Central memory CD8-positive, alpha-beta T cell (primary cell): ENCODE results near the gene CYP46A1.

Experiments
- ATAC-seq: fragments of 150-1000 bp; cut with Tn5 transposase; replicated peaks from 2 replicates; pipeline ENCODE4 v1.10.0; 2022; ENCODE audit warnings: mild to moderate bottlenecking, moderate FRiP score, moderate number of reproducible peaks; ENCODE audit not compliant: poor library complexity, severe bottlenecking; ENCODE audit errors: extremely low read depth
- DNase-seq, 2 donors: peaks; one replicate each; pipeline ENCODE4 v3.0.0; 2021; ENCODE audit warnings: low spot score in 2 of 2
- H3K27ac Mint-ChIP-seq: one replicate; pipeline ENCODE4 v1.8.0; 2022; ENCODE audit warnings: low read depth, mild to moderate bottlenecking, moderate library complexity, mixed read lengths
- H3K27me3 Mint-ChIP-seq: one replicate; pipeline ENCODE4 v1.8.0; 2022; ENCODE audit warnings: mixed read lengths
- H3K36me3 Mint-ChIP-seq: one replicate; pipeline ENCODE4 v1.8.0; 2022; ENCODE audit warnings: mild to moderate bottlenecking, moderate library complexity, mixed read lengths; ENCODE audit not compliant: insufficient read depth
- H3K4me1 Mint-ChIP-seq: one replicate; pipeline ENCODE4 v1.8.0; 2022; ENCODE audit warnings: mixed read lengths
- H3K4me3 Mint-ChIP-seq: one replicate; pipeline ENCODE4 v1.8.0; 2022; ENCODE audit warnings: mild to moderate bottlenecking, moderate library complexity, mixed read lengths
- H3K9me3 Mint-ChIP-seq: one replicate; pipeline ENCODE4 v1.8.0; 2022; ENCODE audit warnings: mixed read lengths

CYP46A1 gene

GRCh38 chr14:99747582-99748330, 63.7 kb downstream of the CYP46A1 start:
- H3K9me3 Mint-ChIP-seq: no peaks in the 10 kb centered on the region
- H3K4me1 Mint-ChIP-seq: no peaks in the 10 kb centered on the region
- no peak overlapping the region for H3K27ac Mint-ChIP-seq
- no peak for ATAC-seq
- peaks cover 2% of the 10 kb centered on the region for H3K36me3 Mint-ChIP-seq
- DNase-seq: no peak
- no peak overlapping the region for H3K4me3 Mint-ChIP-seq
- peaks cover 95% of the 10 kb centered on the region for H3K27me3 Mint-ChIP-seq

- no peak for DNase-seq
- Mint-ChIP-seq H3K36me3 (peaks cover 2% of the 10 kb centered on the region), H3K4me1 (peaks cover 4% of the 10 kb centered on the region), H3K9me3 (no peaks in the 10 kb centered on the region), H3K4me3 (no peak overlapping the region), H3K27ac (no peak overlapping the region), H3K27me3 (peaks cover 98% of the 10 kb centered on the region)
- ATAC-seq: no peak
These were observed 64.4 kb downstream of the CYP46A1 start for GRCh38 chr14:99748529-99748928.

- Mint-ChIP-seq H3K27me3 (peaks cover 98% of the 10 kb centered on the region), H3K27ac (no peak overlapping the region), H3K9me3 (no peaks in the 10 kb centered on the region), H3K4me3 (no peak overlapping the region), H3K4me1 (peaks cover 6% of the 10 kb centered on the region), H3K36me3 (peaks cover 4% of the 10 kb centered on the region)
- no peak for DNase-seq
- no peak for ATAC-seq
These were observed 65.0 kb downstream of the CYP46A1 start for GRCh38 chr14:99749142-99749541.

GRCh38 chr14:99749763-99750715, 65.9 kb downstream of the CYP46A1 start:
- DNase-seq: no peak
- ATAC-seq: no peak
- Mint-ChIP-seq H3K36me3 (peaks cover 4% of the 10 kb centered on the region), H3K4me3 (no peak overlapping the region), H3K27ac (no peak overlapping the region), H3K27me3 (peaks cover 98% of the 10 kb centered on the region), H3K4me1 (peaks cover 6% of the 10 kb centered on the region), H3K9me3 (no peaks in the 10 kb centered on the region)

GRCh38 chr14:99750746-99751450, 66.8 kb downstream of the CYP46A1 start:
- peaks cover 97% of the 10 kb centered on the region for H3K27me3 Mint-ChIP-seq
- no peak overlapping the region for H3K27ac Mint-ChIP-seq
- no peak overlapping the region for H3K4me3 Mint-ChIP-seq
- H3K36me3 Mint-ChIP-seq: peaks cover 4% of the 10 kb centered on the region
- no peak for ATAC-seq
- peaks cover 6% of the 10 kb centered on the region for H3K4me1 Mint-ChIP-seq
- no peaks in the 10 kb centered on the region for H3K9me3 Mint-ChIP-seq
- DNase-seq: no peak

- Mint-ChIP-seq H3K27me3 (peaks cover 99% of the 10 kb centered on the region), H3K4me1 (peaks cover 6% of the 10 kb centered on the region), H3K36me3 (peaks cover 4% of the 10 kb centered on the region), H3K9me3 (no peaks in the 10 kb centered on the region), H3K4me3 (no peak overlapping the region), H3K27ac (no peak overlapping the region)
- ATAC-seq (no peak), DNase-seq (no peak)
These were observed 67.7 kb downstream of the CYP46A1 start for GRCh38 chr14:99751539-99752485.

GRCh38 chr14:99752486-99753121, 68.5 kb downstream of the CYP46A1 start:
- H3K9me3 Mint-ChIP-seq: no peaks in the 10 kb centered on the region
- H3K36me3 Mint-ChIP-seq: peaks cover 2% of the 10 kb centered on the region
- peaks cover 6% of the 10 kb centered on the region for H3K4me1 Mint-ChIP-seq
- peaks cover 96% of the 10 kb centered on the region for H3K27me3 Mint-ChIP-seq
- H3K4me3 Mint-ChIP-seq: no peak overlapping the region
- no peak overlapping the region for H3K27ac Mint-ChIP-seq
- DNase-seq: no peak
- ATAC-seq: no peak

- Mint-ChIP-seq H3K4me3 (no peak overlapping the region), H3K9me3 (no peaks in the 10 kb centered on the region), H3K27me3 (peaks cover 96% of the 10 kb centered on the region), H3K4me1 (peaks cover 6% of the 10 kb centered on the region), H3K27ac (no peak overlapping the region), H3K36me3 (peaks cover 2% of the 10 kb centered on the region)
- no peak for DNase-seq
- ATAC-seq: no peak
These were observed 69.4 kb downstream of the CYP46A1 start for GRCh38 chr14:99753225-99754140.

- Mint-ChIP-seq H3K4me3 (no peak overlapping the region), H3K36me3 (peaks cover 2% of the 10 kb centered on the region), H3K27me3 (peaks cover 96% of the 10 kb centered on the region), H3K27ac (no peak overlapping the region), H3K4me1 (peaks cover 6% of the 10 kb centered on the region), H3K9me3 (no peaks in the 10 kb centered on the region)
- no peak for ATAC-seq
- DNase-seq: no peak
These were observed 70.3 kb downstream of the CYP46A1 start for GRCh38 chr14:99754141-99755067.

- no peak overlapping the region for H3K4me3 Mint-ChIP-seq
- peaks cover 6% of the 10 kb centered on the region for H3K4me1 Mint-ChIP-seq
- no peaks in the 10 kb centered on the region for H3K9me3 Mint-ChIP-seq
- H3K27ac Mint-ChIP-seq: no peak overlapping the region
- DNase-seq (no peak), ATAC-seq (no peak)
- H3K36me3 Mint-ChIP-seq: peaks cover 2% of the 10 kb centered on the region
- H3K27me3 Mint-ChIP-seq: peaks cover 96% of the 10 kb centered on the region
These were observed 70.9 kb downstream of the CYP46A1 start for GRCh38 chr14:99755068-99755405.
